Keratinocyte (primary cell): ENCODE results near the gene CRLF1. TPM values are rescaled to one million over a fixed set of nuclear protein-coding genes. Genes with fewer than 3 reads are reported as not detected.

ENCODE experiments used
- DNase-seq: peaks from one replicate; pipeline ENCODE4 v3.0.0-alpha.2; 2011; ENCODE audit warnings: low read depth, missing footprints, low spot score
- FAIRE-seq: peaks from 2 replicates; lab custom pipeline; 2011; peaks lifted over from hg19 to GRCh38; lab: Jason Lieb, UNC
- H2AFZ ChIP-seq: 2 replicates; pipeline ENCODE4 v1.6.0; 2012; ENCODE audit warnings: low read length, control low read depth, inconsistent platforms; ENCODE audit not compliant: control insufficient read depth
- H3K27ac ChIP-seq: 2 replicates; pipeline ENCODE4 v1.5.1; 2011; ENCODE audit warnings: low read length; ENCODE audit not compliant: control insufficient read depth, insufficient read depth
- H3K27me3 ChIP-seq: 3 replicates; pipeline ENCODE4 v1.6.0; 2011; ENCODE audit warnings: low read length; ENCODE audit not compliant: control insufficient read depth, insufficient read depth; ENCODE audit errors: extremely low read depth
- H3K36me3 ChIP-seq, 2 experiments: 2 replicates in 1 of 2; 3 replicates in 1 of 2; pipeline ENCODE4 v1.5.1; 2011; ENCODE audit warnings: low read length in 2 of 2, mild to moderate bottlenecking in 1 of 2; ENCODE audit not compliant: control insufficient read depth in 2 of 2, insufficient read depth in 2 of 2; ENCODE audit errors: extremely low read depth in 1 of 2
- H3K4me1 ChIP-seq: 3 replicates; pipeline ENCODE4 v1.5.1; 2011; ENCODE audit warnings: low read length; ENCODE audit not compliant: control insufficient read depth, insufficient read depth; ENCODE audit errors: extremely low read depth
- H3K4me2 ChIP-seq: 3 replicates; pipeline ENCODE4 v1.6.0; 2011; ENCODE audit warnings: low read depth, low read length; ENCODE audit not compliant: control insufficient read depth, insufficient read depth; ENCODE audit errors: extremely low read depth
- H3K4me3 ChIP-seq, 3 experiments: fragments of 200-600 bp in 1 of 3; sonication (generic) in 1 of 3; 2 replicates in 2 of 3; 3 replicates in 1 of 3; pipeline ENCODE4 v1.5.1; 2011 to 2016; ENCODE audit warnings: low read length in 3 of 3, mild to moderate bottlenecking in 3 of 3, control low read depth in 2 of 3, inconsistent platforms in 1 of 3, low read depth in 1 of 3, mixed read lengths in 1 of 3, mixed run types in 1 of 3, moderate library complexity in 1 of 3; ENCODE audit not compliant: control insufficient read depth in 2 of 3, insufficient read depth in 2 of 3; ENCODE audit errors: extremely low read depth in 1 of 3
- H3K79me2 ChIP-seq: 2 replicates; pipeline ENCODE4 v1.6.0; 2012; ENCODE audit warnings: low read length; ENCODE audit not compliant: control insufficient read depth, insufficient read depth
- H3K9ac ChIP-seq: 3 replicates; pipeline ENCODE4 v1.6.0; 2011; ENCODE audit warnings: low read length; ENCODE audit not compliant: control insufficient read depth, insufficient read depth; ENCODE audit errors: extremely low read depth
- H3K9me1 ChIP-seq: 3 replicates; pipeline ENCODE4 v1.6.0; 2011; ENCODE audit warnings: low read length; ENCODE audit not compliant: control insufficient read depth, insufficient read depth; ENCODE audit errors: extremely low read depth
- H3K9me3 ChIP-seq: 2 replicates; pipeline ENCODE4 v1.5.1; 2012; ENCODE audit warnings: low read depth, low read length; ENCODE audit not compliant: control insufficient read depth
- H4K20me1 ChIP-seq: 3 replicates; pipeline ENCODE4 v1.6.0; 2011; ENCODE audit warnings: low read length; ENCODE audit not compliant: control insufficient read depth, insufficient read depth; ENCODE audit errors: extremely low read depth
- CTCF ChIP-seq, 3 experiments: IDR thresholded peaks in 1 of 3; conservative IDR thresholded peaks in 1 of 3; optimal IDR thresholded peaks in 1 of 3; 2 replicates in 2 of 3; 3 replicates in 1 of 3; pipeline versions ENCODE3 to v1.5.1; 2011; ENCODE audit warnings: low read length in 3 of 3, mild to moderate bottlenecking in 3 of 3, moderate library complexity in 2 of 3, control low read depth in 1 of 3, inconsistent platforms in 1 of 3; ENCODE audit not compliant: insufficient read depth in 2 of 3; ENCODE audit errors: extremely low read depth in 1 of 3
- EZH2 ChIP-seq: IDR thresholded peaks from one replicate; pipeline ENCODE4 v1.6.1; 2012; ENCODE audit warnings: inconsistent platforms, mild to moderate bottlenecking, low read length, moderate library complexity
- dilution Hi-C: fragments of 300-500 bp; cut with MboI; formaldehyde crosslinking; loops from one replicate; pipeline ENCODE4 v1.7.0; 2020; ENCODE audit warnings: low sequenced_read_pairs; ENCODE audit not compliant: extremely low pct_ligation_motif_present
- polyA plus RNA-seq, 5 experiments: library from polyadenylated mRNA; depleted of rRNA in 3 of 5; stranded (reverse) in 3 of 5; stranded (forward) in 1 of 5; unstranded in 1 of 5; fragments of >200 nt; gene quantifications; 1 replicate in 1 of 5; 2 replicates in 3 of 5; 3 replicates in 1 of 5; pipeline versions ENCODE4 v1.2.1 to v1.2.3, GENCODE V29; 2011 to 2012; ENCODE audit warnings: missing spikeins in 2 of 5, low read depth in 1 of 5, low replicate concordance in 1 of 5
- small RNA-seq, 3 experiments: library from RNA; depleted of rRNA; stranded (forward); fragments of <200 nt; gene quantifications; one replicate each; pipeline ENCODE3, GENCODE V24; 2012; ENCODE audit warnings: low read depth in 3 of 3, low replicate concordance in 1 of 3; ENCODE audit not compliant: insufficient read length in 3 of 3

CRLF1 gene
- polyA plus RNA-seq, 1 donor (not counting 4 experiments of a cell fraction or from before 2014, with no cell fraction given): 0.20 TPM

GRCh38 chr19:18543814-18544475, 62.7 kb downstream of the CRLF1 start:
- DNase-seq (peak; percentile 54), FAIRE-seq (no peak)
- H3K27me3 ChIP-seq: no peaks in the 10 kb centered on the region
- peak overlapping the region; percentile 50 for H3K9ac ChIP-seq
- TF ChIP-seq CTCF (optimal IDR thresholded peaks at IDR 0.05 in 1 of 3, IDR thresholded peaks at IDR 0.05 in 1 of 3, conservative IDR thresholded peaks at IDR 0.05 in 1 of 3; ENCODE audit: extremely low read depth in 1 of 3, insufficient read depth in 2 of 3, low read length in 3 of 3): peak; percentile 19 to 55 (median 20)
- TF ChIP-seq EZH2: no peak
- peak overlapping the region; percentile 17 for H3K27ac ChIP-seq
- dilution Hi-C loops: no loop called here
- H3K9me1 ChIP-seq: no peaks in the 10 kb centered on the region
- peak overlapping the region; percentile 86 for H3K4me2 ChIP-seq
- H3K36me3 ChIP-seq: peaks cover 10 to 13% of the 10 kb centered on the region in 2 experiments
- no peaks in the 10 kb centered on the region for H3K9me3 ChIP-seq
- peaks cover 13% of the 10 kb centered on the region for H3K79me2 ChIP-seq
- peak overlapping the region; percentile 42 to 74 (median 56) for H3K4me3 ChIP-seq
- H3K4me1 ChIP-seq: peaks cover 11% of the 10 kb centered on the region
- H2AFZ ChIP-seq: peak overlapping the region; percentile 90
- no peaks in the 10 kb centered on the region for H4K20me1 ChIP-seq

Small RNA genes within 50 kb of the gene (small RNA-seq; reads per million reads assigned to genes)
- 0 reads per million in 3 experiments for gene RN7SL155P

Other genes starting within 250 kb of the CRLF1 start
- 0.27 to 0.49 TPM (median 0.31 TPM) in 3 replicates for gene GDF15, start 220.6 kb downstream of the CRLF1 start, polyA plus RNA-seq
- not detected in 3 replicates for gene LRRC25, start 209.2 kb downstream of the CRLF1 start, polyA plus RNA-seq
- gene SSBP4, start 187.4 kb downstream of the CRLF1 start, polyA plus RNA-seq: 7.5 to 11.3 TPM (median 10.8 TPM) in 3 replicates
- gene ISYNA1, start 168.7 kb downstream of the CRLF1 start, polyA plus RNA-seq: 3.5 to 8.3 TPM (median 7.0 TPM) in 3 replicates
- gene ELL, start 84.7 kb downstream of the CRLF1 start, polyA plus RNA-seq: 4.4 to 8.3 TPM (median 6.8 TPM) in 3 replicates
- gene FKBP8, start 63.2 kb downstream of the CRLF1 start, polyA plus RNA-seq: 115 to 222 TPM (median 150 TPM) in 3 replicates
- gene KXD1, start 48.9 kb downstream of the CRLF1 start, polyA plus RNA-seq: 94.6 to 129 TPM (median 119 TPM) in 3 replicates
- gene UBA52, start 34.9 kb downstream of the CRLF1 start, polyA plus RNA-seq: 1,376 to 2,465 TPM (median 1,831 TPM) in 3 replicates
- gene REX1BD, start 18.0 kb downstream of the CRLF1 start, polyA plus RNA-seq: 29.5 to 36.9 TPM (median 31.9 TPM) in 3 replicates
- 0.06 to 0.19 TPM in 2 of 3 replicates, not detected in the other for gene TMEM59L, start 6.1 kb upstream of the CRLF1 start, polyA plus RNA-seq
- 0.68 to 2.0 TPM (median 1.3 TPM) in 3 replicates for gene KLHL26, start 30.2 kb upstream of the CRLF1 start, polyA plus RNA-seq
- gene CRTC1, start 76.9 kb upstream of the CRLF1 start, polyA plus RNA-seq: 0.54 to 2.4 TPM (median 1.0 TPM) in 3 replicates
- gene COMP, start 184.5 kb upstream of the CRLF1 start, polyA plus RNA-seq: 0.02 to 0.21 TPM in 2 of 3 replicates, not detected in the other
- 22.5 to 48.5 TPM (median 33.7 TPM) in 3 replicates for gene UPF1, start 225.2 kb upstream of the CRLF1 start, polyA plus RNA-seq